ENCODE data around the gene ZNF490.
"Not testable (repeated sequence)": the region's sequence is repeated elsewhere in the genome, so short reads cannot be mapped to it uniquely, and the experiment has no call there.

The ZNF490 gene

GRCh38 chr19:12610540-12611360, at the start of gene ZNF490, which contains the start of gene ZNF791:
ZNF490 (minus strand) TSS chr19:12610813; CDS start chr19:12610680, 133 bp downstream.
ZNF791 (plus strand) TSS chr19:12610920; CDS start chr19:12611080, 160 bp downstream.
- DNase-seq: peak; percentile 99

- DNase-seq: no peak
These were observed 47.4 kb upstream of the ZNF490 start for GRCh38 chr19:12657966-12658365.

- no peak for DNase-seq
These were observed 46.4 kb upstream of the ZNF490 start for GRCh38 chr19:12656899-12657571.

GRCh38 chr19:12655546-12655945, 44.9 kb upstream of the ZNF490 start:
- DNase-seq: no peak

GRCh38 chr19:12652219-12652618, 41.6 kb upstream of the ZNF490 start:
- no peak for DNase-seq

GRCh38 chr19:12649941-12650340, 39.3 kb upstream of the ZNF490 start:
- DNase-seq: no peak

GRCh38 chr19:12648088-12648487, 37.5 kb upstream of the ZNF490 start:
- DNase-seq: no peak

GRCh38 chr19:12647490-12648071, 37.0 kb upstream of the ZNF490 start:
- no peak for DNase-seq

- DNase-seq: no peak
These were observed 36.4 kb upstream of the ZNF490 start for GRCh38 chr19:12647047-12647446.

GRCh38 chr19:12646551-12646950, 35.9 kb upstream of the ZNF490 start:
- DNase-seq: no peak

GRCh38 chr19:12643716-12644115, 33.1 kb upstream of the ZNF490 start:
- not testable (repeated sequence) for DNase-seq

- no peak for DNase-seq
These were observed 31.9 kb upstream of the ZNF490 start for GRCh38 chr19:12642506-12642905.

GRCh38 chr19:12641456-12641855, 30.8 kb upstream of the ZNF490 start:
- no peak for DNase-seq

GRCh38 chr19:12639901-12640613, 29.4 kb upstream of the ZNF490 start:
- peak; percentile 59 for DNase-seq

GRCh38 chr19:12638611-12639182, 28.1 kb upstream of the ZNF490 start:
- no peak for DNase-seq

GRCh38 chr19:12636631-12637030, 26.0 kb upstream of the ZNF490 start:
- no peak for DNase-seq

GRCh38 chr19:12629215-12629614, 18.6 kb upstream of the ZNF490 start:
- no peak for DNase-seq

GRCh38 chr19:12628040-12629022, 17.7 kb upstream of the ZNF490 start:
- no peak for DNase-seq

- no peak for DNase-seq
These were observed 16.3 kb upstream of the ZNF490 start for GRCh38 chr19:12626958-12627357.

- no peak for DNase-seq
These were observed 12.9 kb upstream of the ZNF490 start for GRCh38 chr19:12623361-12624031.
